NB4 (cell line): ENCODE measurements around the gene UTP18.

Source experiments
- DNase-seq: peaks from one replicate; pipeline ENCODE4 v3.0.0; 2010; ENCODE audit warnings: low read depth
- H3K4me3 ChIP-seq: one replicate; pipeline ENCODE4 v1.5.1; 2011; ENCODE audit warnings: mild to moderate bottlenecking, low read depth, low read length, moderate library complexity
- CTCF ChIP-seq: IDR thresholded peaks from one replicate; pipeline ENCODE4 v1.5.1; 2012; ENCODE audit warnings: low read depth, low read length
- MYC ChIP-seq: IDR thresholded peaks from 2 replicates; pipeline ENCODE4 v1.6.1; 2011; ENCODE audit warnings: low read depth, low read length
- POLR2A ChIP-seq: IDR thresholded peaks from 2 replicates; pipeline ENCODE4 v1.6.1; 2011; ENCODE audit warnings: mild to moderate bottlenecking; ENCODE audit not compliant: insufficient read length; ENCODE audit errors: extremely low read depth
- TF ChIP-seq, protein P1 (sequence below): IDR thresholded peaks from 2 replicates; pipeline ENCODE4 v1.6.1; 2011; ENCODE audit warnings: low read depth, low read length

Gene UTP18

DNA sequence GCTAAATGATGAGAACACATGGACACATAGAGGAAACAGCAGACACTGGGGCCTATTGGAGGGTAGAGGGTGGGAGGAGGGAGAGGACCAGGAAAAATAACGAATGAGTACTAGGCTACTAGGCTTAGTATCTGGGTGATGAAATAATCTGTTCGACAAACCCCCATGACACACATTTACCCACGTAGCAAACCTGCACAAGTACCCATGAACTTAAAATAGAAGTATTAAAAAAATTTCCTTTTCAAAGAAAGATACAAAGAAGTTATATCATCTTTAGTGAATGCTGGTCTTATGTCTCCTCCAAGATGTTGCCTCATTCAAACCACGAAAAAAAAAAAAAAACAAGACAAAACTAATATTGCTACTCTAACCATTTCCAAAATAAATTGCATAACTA lies 32.2 kb upstream of the UTP18 start:
- TF ChIP-seq, protein P1, sequence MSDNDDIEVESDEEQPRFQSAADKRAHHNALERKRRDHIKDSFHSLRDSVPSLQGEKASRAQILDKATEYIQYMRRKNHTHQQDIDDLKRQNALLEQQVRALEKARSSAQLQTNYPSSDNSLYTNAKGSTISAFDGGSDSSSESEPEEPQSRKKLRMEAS = no peak
- TF ChIP-seq MYC (no peak), POLR2A (no peak), CTCF (no peak)
- no peak overlapping the region for H3K4me3 ChIP-seq
- peak; percentile 34 for DNase-seq

DNA sequence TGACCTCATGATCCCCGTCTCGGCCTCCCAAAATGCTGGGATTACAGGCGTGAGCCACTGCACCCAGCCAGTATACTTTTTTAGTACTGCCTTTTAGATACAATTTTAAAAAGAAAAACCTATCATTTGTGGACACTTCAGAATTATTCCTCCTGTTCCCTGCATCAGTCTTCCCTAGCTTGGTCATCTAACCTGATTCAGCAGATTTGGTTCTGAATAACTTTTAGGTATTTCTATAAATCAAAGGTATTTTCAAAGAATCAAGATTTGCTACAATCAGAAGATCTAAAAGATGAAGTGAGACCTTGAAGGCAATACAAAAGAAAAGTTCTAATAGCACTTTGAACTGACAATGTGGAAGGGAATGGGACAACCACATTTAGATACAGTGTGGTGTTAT lies 30.5 kb upstream of the UTP18 start:
- no peak for DNase-seq
- TF ChIP-seq MYC = no peak
- TF ChIP-seq, protein P1 = no peak
- no peak for TF ChIP-seq POLR2A
- no peak for TF ChIP-seq CTCF
- H3K4me3 ChIP-seq = no peak overlapping the region

DNA sequence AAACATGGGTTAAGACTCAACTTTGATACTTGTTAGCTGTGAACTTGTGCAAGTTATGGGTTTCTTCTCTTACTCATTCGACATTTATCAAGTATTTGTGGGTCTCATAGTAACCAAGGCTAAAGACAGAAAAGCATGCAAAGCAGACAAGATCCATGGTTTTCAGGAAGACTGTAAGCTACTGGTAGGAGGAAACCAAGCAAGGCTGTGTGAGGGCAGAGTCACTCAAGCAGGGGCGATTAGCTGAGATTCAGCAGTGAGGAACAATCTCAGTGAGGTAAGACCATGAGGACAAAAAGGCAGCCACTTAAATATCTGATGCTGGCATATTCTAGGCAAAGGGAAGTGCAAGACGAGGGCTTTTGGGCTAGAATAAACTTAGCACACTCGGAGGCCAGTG lies 30.0 kb upstream of the UTP18 start:
- DNase-seq = peak; percentile 6
- H3K4me3 ChIP-seq = no peak overlapping the region
- no peak for TF ChIP-seq POLR2A
- TF ChIP-seq CTCF = no peak
- TF ChIP-seq, protein P1 = no peak
- no peak for TF ChIP-seq MYC

- peak; percentile 4 for DNase-seq
- TF ChIP-seq POLR2A = no peak
- TF ChIP-seq, protein P1 = no peak
- TF ChIP-seq CTCF = no peak
- no peak for TF ChIP-seq MYC
- no peak overlapping the region for H3K4me3 ChIP-seq
These were observed 28.3 kb upstream of the UTP18 start for GRCh38 chr17:51231999-51232398.

DNA sequence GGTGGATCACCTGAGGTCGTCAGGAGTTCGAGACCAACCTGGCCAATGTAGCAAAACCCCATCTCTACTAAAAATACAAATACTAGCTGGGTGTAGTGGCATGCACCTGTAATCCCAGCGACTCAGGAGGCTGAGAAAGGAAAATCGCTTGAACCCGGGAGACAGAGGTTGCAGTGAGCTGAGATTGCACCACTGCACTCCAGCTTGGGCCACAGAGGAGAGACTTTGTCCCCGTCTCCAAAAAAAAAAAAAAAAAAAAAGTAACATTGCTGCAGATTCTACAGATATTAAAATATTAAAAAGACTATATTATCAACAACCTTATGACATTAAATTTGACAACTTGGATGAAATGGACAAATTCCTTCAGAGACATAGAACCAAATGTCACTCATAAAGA lies 26.2 kb upstream of the UTP18 start:
- H3K4me3 ChIP-seq = no peak overlapping the region
- TF ChIP-seq MYC (no peak), POLR2A (no peak), CTCF (no peak)
- TF ChIP-seq, protein P1 = no peak
- DNase-seq = no peak

GRCh38 chr17:51238255-51238887 lies 22.0 kb upstream of the UTP18 start:
- DNase-seq = no peak
- TF ChIP-seq CTCF (no peak), POLR2A (no peak), MYC (no peak)
- TF ChIP-seq, protein P1 = no peak
- no peak overlapping the region for H3K4me3 ChIP-seq
